M059J (cell line): ENCODE data around the gene DGUOK. TPM values are rescaled to one million over a fixed set of nuclear protein-coding genes. Genes with fewer than 3 reads are reported as not detected.

Source experiments
- DNase-seq: peaks from one replicate; pipeline ENCODE4 v3.0.0-alpha.2; 2012; ENCODE audit warnings: low read depth
- total RNA-seq: library from RNA; depleted of rRNA; stranded (reverse); fragments of >200 nt; shearing (Covaris generic); gene quantifications from 2 replicates; pipeline ENCODE4 v1.2.3, GENCODE V29; 2014

The DGUOK gene
- total RNA-seq, 1 experiment from 2014 or later, result 105 TPM

DNA sequence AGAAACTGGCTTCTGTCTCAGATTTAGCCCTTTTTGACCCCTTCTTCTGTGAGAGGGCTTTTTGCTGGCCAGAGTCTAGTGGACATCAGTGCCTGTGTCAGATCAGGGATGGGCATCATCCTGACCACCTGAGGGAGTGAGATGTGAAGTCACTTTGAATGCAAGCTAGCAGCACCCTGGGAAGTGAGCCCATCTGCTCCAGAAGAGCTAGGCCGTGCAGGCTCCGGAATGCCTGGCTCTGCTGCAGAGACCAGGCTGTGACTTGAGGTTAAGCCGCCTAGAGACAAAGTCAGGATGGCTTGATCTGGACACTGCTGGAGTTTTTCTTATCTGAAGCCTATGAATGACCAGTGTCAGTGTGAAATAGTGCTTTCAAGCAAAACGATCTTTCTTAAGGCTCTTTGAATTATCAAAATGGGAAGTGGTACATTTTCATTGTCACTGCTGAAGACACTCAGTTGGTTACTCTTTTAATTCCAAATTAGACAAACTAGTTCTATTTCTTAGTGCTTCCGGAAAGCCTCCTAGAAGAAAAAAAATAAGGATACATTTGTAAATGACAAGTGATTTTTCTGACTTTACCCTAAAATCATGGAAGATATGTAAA, 20.8 kb downstream of the DGUOK start:
- DNase-seq, result no peak

DNA sequence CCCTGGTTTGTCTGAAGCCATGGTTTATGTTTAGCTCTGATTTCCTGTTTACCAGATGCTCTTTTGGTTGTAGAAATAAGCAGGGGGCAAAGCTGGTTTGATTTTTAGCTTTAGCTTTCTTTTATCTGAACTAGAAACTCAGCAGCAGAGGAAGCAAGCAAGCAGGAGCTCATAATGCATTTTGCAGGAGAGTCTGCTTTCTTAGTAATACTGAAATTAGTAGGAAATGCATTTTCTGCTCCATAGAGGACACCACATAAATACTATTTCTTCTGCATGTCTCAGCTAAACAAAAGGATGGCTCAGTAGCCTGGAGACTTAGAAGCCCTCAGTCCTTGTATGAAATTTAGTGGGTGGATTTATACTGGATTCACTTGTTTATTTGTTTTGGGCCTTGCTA, 23.1 kb downstream of the DGUOK start:
- no peak for DNase-seq

DNA sequence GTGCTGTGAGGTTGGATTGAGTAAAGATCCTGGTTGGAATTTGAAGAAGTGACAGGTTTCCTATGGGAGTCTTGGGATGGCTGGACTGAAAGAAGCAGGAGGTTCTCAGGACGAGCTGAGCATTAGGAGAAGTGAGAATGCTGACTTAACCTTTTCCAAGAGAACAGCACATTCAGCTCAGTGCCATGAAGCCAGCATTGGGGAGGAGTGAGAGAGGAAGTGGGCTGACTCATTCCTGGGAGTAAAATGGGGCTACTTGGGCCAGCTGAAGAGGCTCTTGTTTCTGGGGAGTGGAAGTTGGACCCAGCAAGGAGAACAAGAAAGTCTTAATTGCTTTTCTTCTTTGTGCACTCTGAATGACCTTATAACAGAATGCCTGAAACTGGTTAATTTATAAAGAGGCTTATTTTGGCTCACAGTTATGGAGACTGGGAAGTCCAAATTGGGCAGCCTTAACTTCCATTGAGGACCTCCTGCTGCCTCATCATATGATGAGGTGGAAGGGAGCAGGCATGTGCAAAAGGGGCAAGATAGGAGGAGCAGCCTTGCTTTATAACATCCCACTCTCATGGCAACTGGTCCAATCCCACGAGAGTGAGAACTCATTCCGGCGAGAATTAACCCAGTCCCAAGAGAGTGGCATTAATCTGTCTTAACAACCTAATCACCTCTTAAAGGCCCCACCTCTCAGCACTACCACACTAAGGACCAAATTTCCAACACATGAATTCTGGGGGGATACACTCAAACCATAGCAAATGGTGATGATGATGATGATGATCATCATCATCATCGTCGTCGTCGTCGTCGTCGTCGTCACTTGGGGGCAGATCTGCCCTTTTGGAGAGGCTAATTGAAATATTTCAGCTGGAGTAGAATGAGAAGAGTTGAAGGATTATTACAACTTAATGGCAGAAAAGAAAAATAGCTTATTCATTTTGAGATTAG, 26.1 kb downstream of the DGUOK start:
- DNase-seq, result peak; percentile 72

DNA sequence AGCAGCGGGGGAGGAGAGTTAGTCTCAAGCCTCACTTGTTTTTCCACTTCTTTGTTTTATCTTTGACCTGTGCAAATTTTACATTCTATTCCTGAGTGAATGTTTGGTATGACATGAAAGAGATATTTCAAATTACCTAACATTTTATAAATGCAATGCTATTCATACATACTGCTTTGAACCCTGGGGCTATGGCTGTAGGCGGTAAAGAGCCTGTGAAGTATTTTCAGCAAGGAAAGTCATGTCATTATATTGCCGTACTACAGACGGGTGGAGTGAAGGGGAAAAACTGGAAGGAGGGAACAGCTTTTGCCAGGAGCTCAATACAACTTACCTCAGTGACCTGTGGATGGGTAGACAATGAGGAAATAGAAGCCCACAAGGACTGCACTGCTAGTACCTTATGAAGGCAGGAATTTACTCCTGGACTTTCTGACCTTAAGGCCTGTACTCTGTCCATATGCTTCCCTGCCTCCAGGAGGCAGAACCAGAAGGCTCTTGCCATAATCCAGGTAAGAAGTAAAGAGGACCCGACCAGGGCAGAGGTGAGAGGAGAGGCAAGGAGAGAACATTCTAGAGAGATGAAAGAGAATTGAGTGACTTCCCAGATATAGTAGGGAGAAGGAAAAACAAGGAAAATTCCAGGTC, 29.7 kb downstream of the DGUOK start:
- DNase-seq, result no peak

DNA sequence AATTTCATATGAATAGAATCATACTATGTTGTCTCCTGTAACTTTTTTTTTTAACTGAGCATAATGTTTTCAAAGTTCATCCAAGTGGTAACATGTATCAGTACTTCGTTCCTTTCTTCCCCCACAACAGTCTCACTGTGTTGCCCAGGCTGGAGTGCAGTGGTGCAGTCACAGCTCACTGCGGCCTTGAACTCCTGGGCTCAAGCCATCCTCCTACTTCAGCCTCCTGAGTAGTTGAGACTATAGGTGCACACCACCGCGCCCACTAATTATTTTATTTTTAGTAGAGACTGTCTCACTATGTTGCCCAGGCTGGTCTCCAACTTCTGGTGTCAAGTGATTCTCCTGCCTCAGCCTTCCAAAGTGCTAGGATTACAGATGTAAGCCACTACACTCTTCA, 34.6 kb downstream of the DGUOK start:
- no peak for DNase-seq

DNA sequence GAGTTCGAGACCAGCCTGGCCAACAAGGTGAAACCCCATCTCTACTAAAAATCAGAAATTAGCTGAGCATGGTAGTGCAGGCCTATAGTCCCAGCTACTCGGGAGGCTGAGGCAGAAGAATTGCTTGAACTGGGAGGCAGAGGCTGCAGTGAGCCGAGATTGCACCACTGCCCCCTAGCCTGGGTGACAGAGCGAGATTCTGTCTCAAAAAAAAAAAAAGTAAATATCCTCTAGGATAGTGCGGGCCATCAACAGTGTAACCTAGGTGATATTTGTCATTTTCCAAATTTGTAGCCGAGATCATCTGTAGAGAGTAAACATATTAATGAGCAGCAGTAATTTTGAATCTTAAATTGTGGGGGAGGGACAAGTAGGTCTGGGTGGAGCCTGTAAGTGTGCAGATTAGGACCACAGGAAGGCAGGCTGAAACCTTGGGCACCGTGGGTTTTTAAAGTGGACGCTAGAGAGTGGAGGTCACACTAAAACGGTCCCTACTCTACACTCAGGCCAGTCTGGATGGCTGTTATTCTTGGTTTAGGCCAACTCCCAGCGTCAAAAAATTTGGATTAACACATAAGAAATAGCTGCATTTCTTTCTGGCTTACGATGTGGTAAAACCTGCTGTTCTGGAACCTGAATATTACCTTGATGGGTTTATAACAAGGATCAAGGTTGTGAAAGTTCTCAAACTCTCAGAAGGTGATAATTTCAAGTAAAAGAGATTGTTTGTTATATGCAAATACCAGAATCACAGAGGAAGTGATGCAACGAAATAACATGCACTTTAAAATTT, 35.3 kb downstream of the DGUOK start:
- no peak for DNase-seq

DNA sequence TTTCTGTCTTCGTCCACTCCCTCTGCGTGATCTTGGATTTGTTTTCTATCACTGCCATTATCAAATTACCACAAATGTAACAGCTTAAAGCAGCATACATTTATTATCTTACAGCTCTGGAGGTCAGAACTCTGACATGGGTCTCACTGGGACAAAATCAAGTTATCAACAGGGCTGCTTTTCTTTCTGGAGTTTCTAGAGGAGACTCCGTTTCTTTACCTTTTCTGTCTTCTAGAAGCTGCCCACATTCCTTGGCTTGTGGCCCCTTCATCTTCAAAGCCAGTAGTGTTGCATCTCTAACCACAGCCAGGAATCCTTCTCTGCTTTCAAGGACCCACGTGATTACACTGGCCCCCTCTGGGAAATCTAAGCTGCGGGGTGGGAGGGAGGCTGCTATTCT, 36.1 kb downstream of the DGUOK start:
- no peak for DNase-seq

DNA sequence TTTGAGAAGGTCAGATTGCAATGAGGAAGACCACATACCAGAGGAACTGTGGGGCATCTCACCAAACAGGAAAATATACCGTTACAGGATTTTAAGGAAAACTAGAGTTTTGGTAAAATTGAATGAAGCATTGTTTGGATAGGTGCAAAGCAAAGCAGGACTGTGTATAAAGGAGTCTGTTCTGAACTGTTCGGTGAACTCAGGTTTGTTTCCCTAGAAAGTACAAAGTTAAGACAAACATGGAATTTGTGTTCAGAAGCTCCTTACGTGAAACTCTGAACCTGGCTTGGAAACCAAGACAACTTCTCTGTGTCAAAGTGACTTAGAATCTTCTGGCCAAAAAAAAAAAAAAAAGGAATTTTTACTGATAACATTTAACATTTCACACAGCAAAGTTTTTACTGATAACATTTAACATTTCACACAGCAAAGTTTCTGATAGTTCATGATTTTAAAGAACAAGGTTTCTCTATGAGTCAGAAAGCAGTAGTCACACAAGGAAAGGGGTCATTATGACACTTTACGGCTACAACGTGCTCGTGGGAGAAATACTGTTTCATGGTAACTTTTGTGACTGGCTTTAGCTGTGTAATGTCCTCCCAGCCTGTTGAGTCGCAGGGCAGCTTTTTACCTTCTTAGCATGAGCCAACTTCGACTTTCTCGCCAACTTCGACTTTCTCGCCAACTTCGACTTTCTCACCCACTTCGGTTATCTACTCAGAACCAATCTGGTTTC, 36.9 kb downstream of the DGUOK start:
- no peak for DNase-seq

DNA sequence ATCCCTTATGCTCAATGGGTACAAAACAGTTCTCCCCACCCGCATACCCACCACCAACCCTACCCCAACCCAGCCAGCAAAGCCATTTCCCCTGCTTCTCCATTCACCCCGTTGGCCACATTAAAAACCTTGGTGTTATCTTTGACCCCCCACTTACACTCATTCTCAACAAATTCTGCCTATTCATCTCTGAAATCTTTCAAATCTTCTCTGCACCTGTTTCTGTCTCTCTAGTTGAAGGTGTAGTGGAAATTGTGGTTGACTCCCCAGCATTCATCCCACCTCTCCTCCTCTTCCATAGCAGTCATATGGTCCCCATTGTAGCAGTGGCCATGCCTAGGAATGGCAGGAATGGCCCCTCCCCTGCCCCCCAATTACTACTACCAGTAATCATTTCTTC, 37.5 kb downstream of the DGUOK start:
- no peak for DNase-seq

DNA sequence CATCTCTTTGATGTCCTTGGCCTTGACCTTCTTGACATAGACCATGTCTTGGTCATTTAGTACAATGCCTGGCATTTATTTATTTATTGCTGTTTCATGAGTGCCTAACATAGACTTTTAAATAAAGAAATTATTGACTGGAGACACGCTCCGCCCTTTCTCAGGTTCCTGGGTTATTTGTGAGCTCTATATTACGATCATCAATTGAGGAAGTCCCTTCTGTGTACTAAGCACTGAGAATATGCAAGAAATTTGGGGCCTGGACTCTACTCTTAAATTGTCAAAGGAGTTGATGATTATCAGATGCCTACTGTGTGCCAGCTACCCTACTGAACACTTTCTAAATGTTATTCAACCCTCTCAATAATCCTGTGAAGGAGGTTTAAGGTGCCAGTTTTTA, 38.4 kb downstream of the DGUOK start:
- no peak for DNase-seq

DNA sequence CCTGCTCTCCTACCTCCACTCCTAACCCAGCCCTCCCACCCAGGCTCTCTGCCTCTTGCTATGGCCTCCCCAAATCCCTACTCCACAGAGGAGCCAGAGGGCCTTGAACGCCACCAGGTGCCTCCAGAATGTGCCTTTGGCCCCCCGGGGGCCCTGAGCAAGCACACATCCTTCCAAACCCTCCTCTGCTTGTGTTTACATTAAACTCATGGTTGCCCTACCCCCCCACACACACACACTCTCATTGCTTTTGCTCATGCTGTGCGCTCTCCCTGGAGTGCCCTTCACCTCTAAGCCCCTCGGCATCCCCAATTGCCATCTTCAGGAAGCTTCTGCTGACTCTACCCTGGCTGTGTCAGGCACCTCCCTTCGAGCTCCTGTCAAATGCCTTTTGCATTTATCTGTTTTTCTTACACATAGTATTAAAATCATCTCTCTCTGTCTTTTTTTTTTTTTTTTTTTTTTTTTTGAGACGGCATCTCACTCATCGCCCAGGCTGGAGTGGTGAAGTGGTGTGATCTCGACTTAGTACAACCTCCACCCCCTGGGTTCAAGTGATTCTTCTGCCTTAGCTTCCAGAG, 41.8 kb downstream of the DGUOK start:
- no peak for DNase-seq

DNA sequence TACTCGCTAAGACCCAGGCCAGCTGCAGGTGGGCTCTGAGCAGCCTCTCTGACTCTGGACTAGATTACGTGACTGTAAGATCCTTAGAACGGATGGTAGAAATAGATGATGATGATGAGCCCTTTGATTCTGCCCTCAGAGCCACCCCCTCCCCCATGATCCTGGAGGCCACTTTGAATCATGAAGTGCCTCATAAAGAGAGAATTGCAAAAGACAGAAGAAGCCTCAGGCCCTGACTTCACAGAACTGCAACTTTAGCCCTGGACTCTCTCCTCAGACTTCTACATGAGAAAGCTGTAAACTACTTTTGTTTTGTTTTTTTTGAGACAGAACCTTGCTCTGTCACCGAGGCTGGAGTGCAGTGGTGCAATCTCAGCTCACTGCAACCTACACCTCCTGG, 42.7 kb downstream of the DGUOK start:
- no peak for DNase-seq

DNA sequence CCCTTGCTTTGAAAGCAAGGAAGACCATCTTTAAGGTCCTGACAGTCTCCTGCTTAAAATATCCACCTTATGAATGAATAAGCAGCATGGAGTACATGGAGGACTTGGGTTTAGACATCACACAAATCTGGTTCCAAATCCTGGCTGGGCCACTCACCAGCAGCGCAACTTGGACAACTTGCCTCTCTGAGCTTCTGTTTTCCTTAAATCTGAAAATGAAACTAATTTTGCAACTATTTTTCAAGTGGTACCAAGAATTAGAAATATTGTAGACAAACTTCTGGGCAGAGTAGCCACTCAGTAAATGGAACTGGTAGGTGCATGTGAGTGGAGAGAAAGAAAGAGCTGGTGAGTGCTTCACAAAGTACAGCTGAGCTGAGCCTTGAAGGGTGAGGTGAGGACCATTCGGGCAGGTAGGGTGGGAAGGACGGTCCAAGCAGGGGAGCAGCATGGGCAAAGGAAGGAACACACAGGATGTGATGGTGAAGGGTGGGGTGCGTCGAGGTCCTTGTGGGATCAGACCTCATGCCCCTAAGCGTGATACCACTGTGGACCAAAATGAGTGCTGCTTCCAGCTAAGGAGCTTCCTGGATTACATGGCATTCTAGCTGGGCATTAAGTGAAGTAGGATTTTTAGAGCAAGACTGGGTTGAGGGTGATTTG, 43.6 kb downstream of the DGUOK start:
- DNase-seq, result no peak

DNA sequence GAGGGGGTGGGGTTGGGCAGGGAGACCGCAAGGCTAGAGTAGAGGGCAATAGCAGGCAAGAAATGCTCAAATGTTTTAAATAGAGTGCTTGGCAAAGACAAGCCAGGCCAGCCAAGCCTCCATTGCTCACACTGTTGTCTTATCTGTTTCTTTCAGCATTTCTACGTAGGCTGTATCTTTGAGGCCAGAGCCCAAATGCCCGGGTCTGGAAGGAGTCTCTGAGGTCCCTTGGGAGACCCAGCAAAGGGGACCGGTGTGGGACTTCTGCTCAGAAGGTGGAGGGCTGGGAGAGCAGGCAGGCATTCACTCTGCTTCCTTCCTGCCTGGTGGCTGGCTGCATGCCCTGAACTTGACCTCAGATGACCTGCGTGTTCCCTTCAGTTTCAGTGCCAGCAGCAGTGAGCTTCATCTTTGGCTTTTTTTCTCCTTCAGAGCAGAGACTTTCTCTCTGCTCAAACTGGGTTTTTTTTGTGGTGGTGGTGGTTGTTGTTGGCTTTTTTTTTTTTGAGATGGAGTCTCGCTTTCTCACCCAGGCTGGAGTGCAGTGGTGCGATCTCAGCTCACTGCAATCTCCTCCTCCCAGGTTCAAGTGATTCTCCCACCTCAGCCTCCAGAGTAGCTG, 44.3 kb downstream of the DGUOK start:
- peak; percentile 55 for DNase-seq

DNA sequence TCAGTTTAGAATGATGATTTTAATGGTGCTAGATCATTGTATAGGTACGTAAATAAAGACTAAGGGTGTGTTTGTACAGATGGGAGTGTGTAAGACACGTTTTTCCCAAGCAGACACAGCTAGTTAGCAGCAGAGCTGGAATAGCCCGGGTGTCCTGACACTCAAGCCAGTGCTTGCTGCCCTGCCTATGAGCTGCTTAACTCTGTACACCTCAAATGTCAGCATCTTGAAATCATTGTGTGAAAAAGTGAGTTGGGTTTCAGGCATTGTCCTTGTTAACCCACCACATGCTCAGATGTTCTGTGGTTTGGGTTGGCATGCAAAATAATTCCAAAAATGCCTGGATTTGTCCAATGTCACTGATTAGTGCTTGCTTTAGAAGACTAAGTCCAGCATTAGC, 45.0 kb downstream of the DGUOK start:
- DNase-seq, result peak; percentile 27

DNA sequence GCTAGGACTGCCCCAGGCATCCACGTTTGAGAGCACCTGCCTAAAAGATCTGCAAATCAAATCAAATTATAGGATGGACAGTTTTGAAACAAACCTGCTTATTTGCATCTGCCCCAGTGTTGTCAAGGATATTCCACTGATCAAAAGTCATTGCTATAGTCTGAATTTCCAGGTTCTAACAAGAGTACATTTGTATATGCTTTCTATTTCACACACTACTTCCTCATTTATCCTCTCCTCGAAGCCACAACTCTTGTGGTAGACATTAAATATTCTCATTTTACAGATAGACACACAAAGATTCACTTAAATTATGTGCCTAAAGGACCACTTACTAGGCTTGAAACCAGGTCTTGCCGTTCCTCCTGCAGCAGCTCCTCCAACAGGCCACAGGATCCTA, 46.2 kb downstream of the DGUOK start:
- DNase-seq, result no peak

DNA sequence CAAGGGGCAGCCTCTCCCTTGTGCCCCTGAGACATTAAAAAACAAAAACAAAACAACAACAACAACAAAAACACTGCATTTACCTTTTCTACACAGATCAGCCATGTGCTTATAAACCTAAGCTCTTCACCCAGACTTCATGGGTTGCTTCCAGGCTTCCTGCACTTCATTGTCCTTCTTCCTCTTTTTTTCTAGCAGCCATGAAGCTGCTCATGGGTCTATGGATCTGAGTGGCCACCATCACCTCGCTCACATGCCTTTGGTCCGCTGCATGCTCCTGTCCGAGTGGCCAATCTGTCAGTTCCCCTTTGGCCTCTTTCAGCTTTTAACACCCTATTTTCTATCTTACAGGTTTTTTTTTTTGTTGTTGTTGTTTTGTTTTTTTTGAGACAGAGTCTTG, 49.1 kb downstream of the DGUOK start:
- no peak for DNase-seq

DNA sequence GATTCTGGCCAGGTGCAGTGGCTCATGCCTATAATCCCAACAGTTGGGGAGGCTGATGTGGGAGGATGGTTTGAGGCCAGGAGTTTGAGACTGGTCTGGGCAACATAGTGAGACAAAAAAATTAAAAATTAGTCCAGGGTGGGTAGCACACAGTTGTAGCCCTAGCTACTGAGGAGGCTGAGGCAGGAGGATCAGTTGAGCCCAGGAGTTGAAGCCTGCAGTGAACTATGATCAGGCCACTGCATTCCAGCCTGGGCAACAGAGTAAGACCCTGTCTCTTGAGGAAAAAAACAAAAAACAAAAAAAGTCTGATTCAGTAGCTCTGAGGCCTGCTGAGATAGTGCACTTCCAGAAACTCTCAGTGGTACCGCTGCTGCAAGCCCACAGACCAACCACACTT, 50.1 kb downstream of the DGUOK start:
- DNase-seq, result no peak

DNA sequence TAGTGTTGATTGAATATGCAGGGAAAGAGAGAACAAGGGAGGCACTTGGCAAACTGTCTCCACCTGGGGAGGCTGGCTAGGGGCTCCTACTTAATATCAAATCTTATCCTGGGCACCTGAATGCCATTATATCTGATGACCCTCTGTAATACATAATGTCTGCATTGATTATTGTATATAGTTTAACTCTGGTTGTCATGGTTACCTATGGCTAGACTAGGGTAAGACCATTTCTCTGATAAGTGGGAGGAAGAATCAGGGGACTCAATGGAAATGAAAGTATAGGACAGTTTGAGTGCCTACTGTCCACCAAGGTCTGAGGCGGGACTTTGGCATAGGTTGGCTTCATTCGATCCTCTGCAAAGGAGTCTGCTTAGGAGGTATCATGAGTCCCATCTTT, 50.8 kb downstream of the DGUOK start:
- no peak for DNase-seq

DNA sequence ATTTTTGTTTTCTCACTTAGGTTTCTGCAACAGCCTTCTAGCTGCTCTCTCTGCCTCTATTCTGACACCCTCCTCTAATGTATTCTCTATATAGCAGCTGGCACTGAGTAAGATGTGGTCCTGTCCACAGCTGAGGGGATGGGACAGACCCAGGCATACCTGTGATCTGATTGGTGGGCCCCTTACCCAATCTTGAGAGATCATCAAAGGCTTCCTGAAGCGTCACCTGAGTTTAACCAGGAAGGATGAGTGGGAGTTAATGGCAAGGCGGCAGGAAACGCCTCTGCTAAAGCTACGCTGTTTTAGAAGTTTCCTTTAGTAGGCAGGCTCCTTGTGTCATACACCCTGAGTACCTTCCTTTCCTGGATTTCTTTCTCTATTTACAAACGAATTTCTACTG, 52.3 kb downstream of the DGUOK start:
- no peak for DNase-seq
